ENCODE data around the gene SCLY. TPM values are rescaled to one million over a fixed set of nuclear protein-coding genes. Genes with fewer than 3 reads are reported as not detected.
"Not testable (repeated sequence)": the region's sequence is repeated elsewhere in the genome, so short reads cannot be mapped to it uniquely, and the experiment has no call there.

The SCLY gene
- total RNA-seq, 2 experiments from 2014 or later = 27.1 to 30.0 TPM

DNA sequence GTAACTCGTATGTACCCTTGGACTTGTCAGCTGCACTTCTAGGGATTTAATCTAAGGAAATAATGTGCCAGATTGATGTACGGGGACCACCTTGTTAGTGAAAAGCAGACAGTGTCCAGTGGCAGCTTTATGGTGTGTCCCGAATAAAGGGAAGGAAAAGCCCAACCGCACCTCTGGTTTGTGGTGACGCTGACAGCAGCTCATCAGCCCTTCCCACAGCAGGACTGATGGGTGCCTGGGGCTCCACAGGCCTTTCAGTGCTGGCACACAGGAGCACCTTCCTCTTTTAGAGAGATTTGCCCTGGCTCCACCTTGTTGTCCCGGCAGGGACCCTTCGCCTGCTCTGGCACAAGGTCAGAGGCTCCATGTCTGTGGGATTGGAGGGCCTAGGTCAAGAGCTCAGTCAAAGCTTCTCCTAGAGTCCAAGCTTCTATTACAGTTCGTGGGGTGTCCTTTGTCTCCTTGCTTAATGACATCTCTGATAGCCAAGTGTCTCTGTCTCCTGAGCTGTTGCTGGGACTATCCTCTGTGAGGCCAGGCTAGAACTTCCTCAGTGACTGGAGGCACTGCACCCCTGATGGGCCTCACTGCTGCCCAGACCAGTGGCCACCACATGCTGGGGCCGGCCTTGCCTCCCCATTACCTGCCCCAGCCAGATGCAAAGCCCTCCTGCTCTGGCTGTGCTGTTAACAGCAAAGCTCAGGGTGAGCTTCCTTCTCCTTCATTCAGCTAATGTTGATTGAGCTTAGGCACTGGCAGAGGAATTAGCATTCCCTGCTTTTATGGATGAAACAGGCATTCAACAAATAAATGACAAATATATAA is 33.0 kb upstream of the SCLY start:
- no peaks in the 10 kb centered on the region for H3K27me3 Mint-ChIP-seq
- H3K36me3 Mint-ChIP-seq (ENCODE audit: low read depth) = peaks cover 48% of the 10 kb centered on the region
- H3K9me3 Mint-ChIP-seq = no peaks in the 10 kb centered on the region
- POLR2A ChIA-PET = no interaction called here
- no peak for DNase-seq
- no peak overlapping the region for H3K4me3 Mint-ChIP-seq
- peaks cover 31% of the 10 kb centered on the region for H3K4me1 Mint-ChIP-seq
- no peak overlapping the region for H3K27ac Mint-ChIP-seq
- CTCF ChIA-PET = interaction anchor here (0.6 kb wide), 1 partner anchor 58 kb away, joined by 4 read pairs; no protein-coding TSS in a partner anchor

DNA sequence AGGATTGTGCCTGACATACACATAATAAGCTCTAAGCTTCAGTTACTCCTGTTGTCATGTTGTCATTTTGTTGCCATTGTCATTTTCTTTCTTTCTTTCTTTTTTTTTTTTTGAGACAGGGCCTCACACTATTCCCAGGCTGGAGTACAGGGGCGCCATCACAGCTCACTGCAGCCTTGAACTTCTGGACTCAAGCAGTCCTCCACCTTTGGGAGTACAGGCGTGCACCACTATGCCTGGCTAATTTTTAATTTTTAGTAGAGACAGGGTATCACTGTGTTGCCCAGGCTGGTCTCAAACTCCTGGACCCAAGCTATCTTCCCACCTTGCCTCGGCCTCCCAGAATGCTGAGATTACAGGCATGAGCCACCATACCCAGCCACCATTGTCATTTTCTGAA is 30.9 kb upstream of the SCLY start:
- no peak for DNase-seq
- CTCF ChIA-PET = interaction anchor here (1.2 kb wide), 1 partner anchor 11 kb away, joined by 3 read pairs; no protein-coding TSS in a partner anchor
- POLR2A ChIA-PET = no interaction called here
- H3K36me3 Mint-ChIP-seq (ENCODE audit: low read depth) = peaks cover 54% of the 10 kb centered on the region
- no peak overlapping the region for H3K27ac Mint-ChIP-seq
- no peaks in the 10 kb centered on the region for H3K27me3 Mint-ChIP-seq
- peaks cover 18% of the 10 kb centered on the region for H3K4me1 Mint-ChIP-seq
- no peaks in the 10 kb centered on the region for H3K9me3 Mint-ChIP-seq
- H3K4me3 Mint-ChIP-seq = no peak overlapping the region

GRCh38 chr2:238030422-238031155 is 30.2 kb upstream of the SCLY start:
- no peak overlapping the region for H3K27ac Mint-ChIP-seq

GRCh38 chr2:238031751-238032150 is 29.1 kb upstream of the SCLY start:
- H3K9me3 Mint-ChIP-seq = no peaks in the 10 kb centered on the region
- H3K27me3 Mint-ChIP-seq = no peaks in the 10 kb centered on the region
- ChIA-PET CTCF (no interaction called here), POLR2A (no interaction called here)
- H3K4me3 Mint-ChIP-seq = no peak overlapping the region
- no peak for DNase-seq
- H3K27ac Mint-ChIP-seq = no peak overlapping the region
- H3K36me3 Mint-ChIP-seq (ENCODE audit: low read depth) = peaks cover 48% of the 10 kb centered on the region
- peaks cover 9% of the 10 kb centered on the region for H3K4me1 Mint-ChIP-seq

More at GRCh38 chr2:238030422-238031155, 30.2 kb upstream of the SCLY start:
- ChIA-PET POLR2A (no interaction called here), CTCF (no interaction called here)
- Mint-ChIP-seq H3K9me3 (no peaks in the 10 kb centered on the region), H3K27me3 (no peaks in the 10 kb centered on the region), H3K4me3 (no peak overlapping the region), H3K4me1 (peaks cover 11% of the 10 kb centered on the region), H3K36me3 (ENCODE audit: low read depth) (peaks cover 54% of the 10 kb centered on the region)
- no peak for DNase-seq

- H3K36me3 Mint-ChIP-seq (ENCODE audit: low read depth) = peaks cover 47% of the 10 kb centered on the region
- ChIA-PET CTCF (interaction anchor here (0.5 kb wide), 1 partner anchor 93 kb away, joined by 4 read pairs; no protein-coding TSS in a partner anchor), POLR2A (no interaction called here)
- no peak overlapping the region for H3K4me3 Mint-ChIP-seq
- H3K4me1 Mint-ChIP-seq = peaks cover 2% of the 10 kb centered on the region
- no peaks in the 10 kb centered on the region for H3K9me3 Mint-ChIP-seq
- DNase-seq = no peak
- no peaks in the 10 kb centered on the region for H3K27me3 Mint-ChIP-seq
- no peak overlapping the region for H3K27ac Mint-ChIP-seq
These were observed 28.0 kb upstream of the SCLY start for GRCh38 chr2:238032755-238033337.

DNA sequence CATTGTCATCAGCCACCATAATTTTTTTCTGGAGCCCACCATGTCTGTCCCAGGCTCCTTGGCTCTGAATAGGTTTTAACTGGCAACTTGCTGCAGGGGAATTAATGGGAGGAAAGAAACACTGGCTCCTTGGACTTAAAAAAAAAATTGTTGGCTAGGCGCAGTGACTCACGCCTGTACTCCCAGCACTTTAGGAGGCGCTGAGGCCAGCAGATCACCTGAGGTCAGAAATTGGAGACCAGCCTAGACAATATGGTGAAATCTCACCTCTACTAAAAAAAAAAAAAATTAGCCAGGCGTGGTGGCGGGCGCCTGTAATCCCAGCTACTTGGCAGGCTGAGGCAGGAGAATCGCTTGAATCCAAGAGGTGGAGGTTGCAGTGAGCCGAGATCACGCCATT is 26.8 kb upstream of the SCLY start:
- H3K27me3 Mint-ChIP-seq, H3K9me3 Mint-ChIP-seq, H3K4me3 Mint-ChIP-seq, DNase-seq, CTCF ChIA-PET, H3K27ac Mint-ChIP-seq, POLR2A ChIA-PET, H3K4me1 Mint-ChIP-seq: not testable (repeated sequence)
- H3K36me3 Mint-ChIP-seq (ENCODE audit: low read depth) = peaks cover 52% of the 10 kb centered on the region

GRCh38 chr2:238038203-238038602 is 22.6 kb upstream of the SCLY start:
- no peak overlapping the region for H3K4me3 Mint-ChIP-seq
- no peaks in the 10 kb centered on the region for H3K4me1 Mint-ChIP-seq
- no peaks in the 10 kb centered on the region for H3K9me3 Mint-ChIP-seq
- DNase-seq = no peak
- no peak overlapping the region for H3K27ac Mint-ChIP-seq
- ChIA-PET POLR2A (no interaction called here), CTCF (interaction anchor here (0.7 to 1.5 kb wide), 2 partner anchors 14 to 19 kb away, joined by 3 read pairs; no protein-coding TSS in a partner anchor)
- peaks cover 44% of the 10 kb centered on the region for H3K36me3 Mint-ChIP-seq (ENCODE audit: low read depth)
- H3K27me3 Mint-ChIP-seq = no peaks in the 10 kb centered on the region

GRCh38 chr2:238039151-238039550 is 21.6 kb upstream of the SCLY start:
- DNase-seq = no peak
- no peaks in the 10 kb centered on the region for H3K4me1 Mint-ChIP-seq
- H3K4me3 Mint-ChIP-seq = no peak overlapping the region
- H3K27me3 Mint-ChIP-seq = no peaks in the 10 kb centered on the region
- ChIA-PET CTCF (no interaction called here), POLR2A (no interaction called here)
- no peaks in the 10 kb centered on the region for H3K9me3 Mint-ChIP-seq
- H3K27ac Mint-ChIP-seq = peak overlapping the region; percentile 19
- peaks cover 39% of the 10 kb centered on the region for H3K36me3 Mint-ChIP-seq (ENCODE audit: low read depth)

DNA sequence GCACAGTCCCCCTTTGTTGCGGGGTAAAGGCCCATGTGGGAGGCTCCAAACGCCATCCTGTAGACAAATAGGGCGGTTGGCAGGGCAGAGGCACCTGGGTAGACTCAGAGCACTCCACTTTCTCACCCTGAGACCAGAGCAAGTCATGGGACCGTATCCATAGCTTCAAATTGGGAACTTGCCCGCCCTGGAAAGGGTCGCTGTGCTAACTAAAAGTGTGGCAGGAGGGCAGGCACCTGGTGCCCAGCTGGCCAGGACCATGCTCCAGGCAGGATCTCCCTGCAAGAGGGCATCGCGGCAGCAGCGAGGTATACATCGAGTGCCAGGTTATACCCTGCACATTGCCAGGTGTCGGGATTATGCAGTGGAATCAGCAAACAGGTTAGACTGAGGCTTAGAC is 20.8 kb upstream of the SCLY start:
- CTCF ChIA-PET = interaction anchor here (0.9 kb wide), 1 partner anchor 10 kb away, joined by 3 read pairs; no protein-coding TSS in a partner anchor

GRCh38 chr2:238040918-238041317 is 19.9 kb upstream of the SCLY start:
- no peaks in the 10 kb centered on the region for H3K27me3 Mint-ChIP-seq
- H3K27ac Mint-ChIP-seq = no peak overlapping the region
- H3K36me3 Mint-ChIP-seq (ENCODE audit: low read depth) = peaks cover 35% of the 10 kb centered on the region
- no peak overlapping the region for H3K4me3 Mint-ChIP-seq
- ChIA-PET POLR2A (no interaction called here), CTCF (interaction anchor here (0.9 kb wide), 1 partner anchor 11 kb away, joined by 3 read pairs; no protein-coding TSS in a partner anchor)
- no peak for DNase-seq
- no peaks in the 10 kb centered on the region for H3K4me1 Mint-ChIP-seq
- H3K9me3 Mint-ChIP-seq = no peaks in the 10 kb centered on the region

More for the DNA sequence above, 20.8 kb upstream of the SCLY start:
- Mint-ChIP-seq H3K27me3 (no peaks in the 10 kb centered on the region), H3K4me3 (no peak overlapping the region), H3K4me1 (no peaks in the 10 kb centered on the region), H3K9me3 (no peaks in the 10 kb centered on the region), H3K36me3 (ENCODE audit: low read depth) (peaks cover 36% of the 10 kb centered on the region), H3K27ac (no peak overlapping the region)
- POLR2A ChIA-PET = no interaction called here
- no peak for DNase-seq

DNA sequence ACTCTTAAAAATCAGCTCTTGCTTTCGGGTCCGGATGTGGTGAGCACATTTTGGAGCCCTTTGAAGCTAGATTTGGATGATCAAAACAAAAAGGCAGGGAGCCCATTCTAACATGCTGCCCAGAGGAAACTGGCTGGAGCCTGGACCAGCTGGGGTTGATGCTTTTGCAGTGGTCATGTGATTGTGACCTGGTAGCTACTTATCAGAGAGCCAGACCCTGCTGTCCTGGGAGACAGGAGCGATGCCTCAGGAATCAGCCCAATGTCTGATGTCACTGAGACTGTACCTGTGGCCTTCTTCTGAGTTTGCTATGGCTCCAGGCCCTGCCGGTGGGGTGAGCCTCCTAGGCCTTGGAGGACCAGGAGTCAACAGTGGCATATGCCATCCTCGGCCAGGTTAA is 18.7 kb upstream of the SCLY start:
- CTCF ChIA-PET = interaction anchor here (0.7 kb wide), 1 partner anchor 15 kb away, joined by 3 read pairs; no protein-coding TSS in a partner anchor
- Mint-ChIP-seq H3K27ac (no peak overlapping the region), H3K4me1 (no peaks in the 10 kb centered on the region), H3K9me3 (peaks cover under 1% of the 10 kb centered on the region), H3K4me3 (no peak overlapping the region), H3K27me3 (no peaks in the 10 kb centered on the region), H3K36me3 (ENCODE audit: low read depth) (peaks cover 43% of the 10 kb centered on the region)
- POLR2A ChIA-PET = no interaction called here
- no peak for DNase-seq

DNA sequence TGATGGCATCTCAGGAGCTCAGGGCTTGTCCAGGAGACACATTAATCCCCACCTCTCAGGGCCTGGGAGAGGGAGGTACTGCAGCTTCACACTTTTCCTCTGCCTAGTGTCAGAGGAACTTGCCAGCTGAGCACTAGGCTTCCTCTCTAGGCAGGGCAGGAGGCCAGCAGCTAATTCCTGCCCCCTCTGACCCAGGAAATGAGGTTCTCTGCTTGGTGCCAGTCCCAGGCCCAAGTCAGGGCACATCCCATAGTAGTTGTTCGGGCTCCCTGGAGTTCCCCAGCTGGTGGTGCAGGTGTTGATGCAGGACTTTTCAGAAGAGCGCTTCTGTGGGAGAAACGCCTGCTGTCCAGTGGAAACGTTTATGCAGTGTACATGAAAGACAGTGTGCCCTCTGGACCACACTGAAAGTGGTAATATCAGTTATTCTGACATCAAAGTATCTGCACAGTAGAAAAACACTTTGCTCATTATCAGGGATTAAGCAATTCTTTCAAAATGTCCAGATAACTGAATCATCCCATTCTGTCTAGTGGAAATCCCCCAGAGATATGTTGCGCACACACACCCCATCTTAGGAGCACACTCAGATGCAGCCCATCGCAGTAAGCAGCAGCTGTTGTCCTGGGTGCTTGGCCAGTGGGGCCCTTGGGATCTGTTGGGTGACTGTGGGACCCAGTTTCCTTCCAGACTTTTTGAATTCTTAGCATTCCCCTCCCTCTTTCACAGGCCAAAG is 17.8 kb upstream of the SCLY start:
- Mint-ChIP-seq H3K36me3 (ENCODE audit: low read depth) (peaks cover 44% of the 10 kb centered on the region), H3K9me3 (peaks cover 8% of the 10 kb centered on the region), H3K4me1 (no peaks in the 10 kb centered on the region), H3K27ac (no peak overlapping the region), H3K4me3 (no peak overlapping the region), H3K27me3 (no peaks in the 10 kb centered on the region)
- ChIA-PET CTCF (no interaction called here), POLR2A (no interaction called here)
- no peak for DNase-seq

All from activated CD4-positive, alpha-beta T cell treated with anti-CD3 and anti-CD28 coated beads, Interleukin-2, amount 10 ng/mL, durations not matched to agents 7 days and 5 days (primary cell).